CD4-positive, CD25-positive, alpha-beta regulatory T cell (primary cell): Measurements from ENCODE around the gene TPRA1. TPM values are rescaled to one million over a fixed set of nuclear protein-coding genes. Genes with fewer than 3 reads are reported as not detected.

ENCODE experiments used
- ATAC-seq, 2 donors: fragments of 150-1000 bp; cut with Tn5 transposase; one replicate each; pipeline ENCODE4 v1.10.0; 2021; ENCODE audit warnings: low read depth in 2 of 2, moderate number of reproducible peaks in 2 of 2, moderate library complexity in 1 of 2
- DNase-seq, 3 donors: peaks; one replicate each; pipeline versions ENCODE4 v3.0.0 to v3.0.0-alpha.2; 2012 to 2022; ENCODE audit warnings: mixed read lengths in 1 of 3
- H3K27ac ChIP-seq: one replicate; pipeline ENCODE4 v1.7.0; 2013; ENCODE audit warnings: mild to moderate bottlenecking, low read length; ENCODE audit not compliant: insufficient read depth, poor library complexity, severe bottlenecking
- H3K27me3 ChIP-seq: one replicate; pipeline ENCODE4 v1.7.0; 2013; ENCODE audit warnings: low read length; ENCODE audit not compliant: control insufficient read depth, insufficient read depth
- H3K36me3 ChIP-seq: one replicate; pipeline ENCODE4 v1.7.0; 2013; ENCODE audit warnings: mild to moderate bottlenecking, low read length, moderate library complexity; ENCODE audit not compliant: control insufficient read depth, insufficient read depth
- H3K4me1 ChIP-seq: 2 replicates; pipeline ENCODE4 v1.7.0; 2013; ENCODE audit warnings: mild to moderate bottlenecking, low read length; ENCODE audit not compliant: insufficient read depth, control insufficient read depth, poor library complexity, severe bottlenecking
- H3K4me3 ChIP-seq: one replicate; pipeline ENCODE4 v1.7.0; 2013; ENCODE audit warnings: low read depth, mild to moderate bottlenecking, low read length, moderate library complexity
- H3K9me3 ChIP-seq, 2 experiments: 1 replicate in 1 of 2; 2 replicates in 1 of 2; pipeline ENCODE4 v1.7.0; 2013; ENCODE audit warnings: low read length in 2 of 2, mild to moderate bottlenecking in 1 of 2, moderate library complexity in 1 of 2; ENCODE audit not compliant: control insufficient read depth in 2 of 2
- H3K27ac Mint-ChIP-seq, 3 donors: one replicate each; pipeline ENCODE4 v1.8.0; 2020 to 2022; ENCODE audit warnings: mild to moderate bottlenecking in 3 of 3, mixed read lengths in 3 of 3, moderate library complexity in 2 of 3
- H3K27me3 Mint-ChIP-seq: one replicate; pipeline ENCODE4 v1.8.0; 2022; ENCODE audit warnings: mild to moderate bottlenecking, mixed read lengths
- H3K36me3 Mint-ChIP-seq: one replicate; pipeline ENCODE4 v1.8.0; 2020; ENCODE audit warnings: mixed read lengths
- H3K4me1 Mint-ChIP-seq, 4 donors: one replicate each; pipeline ENCODE4 v1.8.0; 2020 to 2022; ENCODE audit warnings: mixed read lengths in 4 of 4, mild to moderate bottlenecking in 1 of 4
- H3K4me3 Mint-ChIP-seq, 4 donors: one replicate each; pipeline ENCODE4 v1.8.0; 2020 to 2022; ENCODE audit warnings: mild to moderate bottlenecking in 4 of 4, mixed read lengths in 4 of 4, moderate library complexity in 3 of 4
- H3K9me3 Mint-ChIP-seq, 7 donors: one replicate each; pipeline ENCODE4 v1.8.0; 2020 to 2022; ENCODE audit warnings: mixed read lengths in 7 of 7, mild to moderate bottlenecking in 3 of 7, moderate library complexity in 2 of 7
- polyA plus RNA-seq, 4 donors: library from polyadenylated mRNA; unstranded; fragments of 300-500 nt; fragmentation: Illumina TruSeq; gene quantifications; one replicate each; pipeline ENCODE4 v1.2.3, GENCODE V29; 2021
- total RNA-seq: library from RNA; stranded (reverse); gene quantifications from one replicate; pipeline ENCODE4 v1.2.3, GENCODE V29; 2022

Gene TPRA1
- total RNA-seq = 15.9 TPM
- 10 to 100 TPM; 14.0 to 27.4 (median 24.5) TPM for polyA plus RNA-seq

DNA sequence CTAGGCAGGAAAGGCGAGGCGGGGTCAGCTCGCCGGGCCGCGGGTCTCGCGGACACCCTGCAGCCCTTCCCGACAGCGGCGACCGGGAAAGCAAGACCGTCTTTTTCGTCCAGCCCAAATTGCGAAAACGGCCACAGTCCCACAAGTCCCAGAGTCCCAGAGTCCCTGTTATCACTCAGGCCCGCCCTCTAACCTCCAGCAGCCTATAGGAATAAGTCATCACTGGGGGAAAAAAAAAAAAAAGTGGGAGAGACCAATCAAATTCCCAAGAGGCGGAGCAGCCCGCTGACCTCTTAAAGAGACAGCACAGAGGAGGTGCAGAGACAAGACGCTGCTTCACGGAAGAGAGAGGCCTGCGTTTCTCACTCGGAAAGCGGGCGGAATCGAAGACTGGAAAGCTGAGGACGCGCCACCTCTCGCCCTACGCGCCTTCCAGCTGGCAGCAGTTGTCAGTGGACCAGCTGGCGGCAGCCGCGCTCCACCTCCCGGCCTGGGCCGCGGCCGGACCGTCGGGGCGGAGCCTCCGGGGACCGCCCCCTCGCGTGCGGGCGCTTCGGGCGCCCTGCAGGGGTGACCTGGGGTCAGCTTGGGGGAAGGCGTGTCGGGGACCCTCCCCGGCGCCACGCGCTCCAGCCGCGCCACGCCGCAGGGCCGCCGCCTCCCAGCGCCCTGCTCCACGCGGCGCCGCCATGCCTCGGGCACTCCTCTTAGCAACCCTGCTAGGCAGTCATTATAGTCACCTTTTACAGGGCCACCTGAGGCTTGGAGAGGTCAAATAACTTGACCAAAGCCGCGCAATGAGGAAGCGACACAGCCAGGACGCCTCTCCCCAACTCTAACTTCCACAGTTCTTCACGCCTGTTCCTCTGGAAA lies at the start of gene TPRA1:
TPRA1 (minus strand) TSS at position 141 of the 873 bp plus-strand sequence. CDS start 10,587 bp downstream, outside the sequence.
- H3K4me1 Mint-ChIP-seq = peaks cover 3 to 41% (median 26%) of the 10 kb centered on the region in 4 donors
- DNase-seq = peak; percentile 70 to 95 (median 87)
- H3K4me3 Mint-ChIP-seq = peak within 1 kb of the TSS; percentile 92 to 99 (median 96)
- Histone ChIP-seq H3K9me3 (no peaks in the 10 kb centered on the region), H3K36me3 (no peaks in the 10 kb centered on the region), H3K27me3 (no peaks in the 10 kb centered on the region), H3K4me1 (peaks cover 23% of the 10 kb centered on the region), H3K27ac (peak within 1 kb of the TSS; percentile 69), H3K4me3 (peak within 1 kb of the TSS; percentile 77)
- H3K36me3 Mint-ChIP-seq = no peaks in the 10 kb centered on the region
- H3K9me3 Mint-ChIP-seq = no peaks in the 10 kb centered on the region
- peak; percentile 84 to 92 for ATAC-seq
- H3K27me3 Mint-ChIP-seq = no peaks in the 10 kb centered on the region
- H3K27ac Mint-ChIP-seq = peak within 1 kb of the TSS; percentile 88 to 99 (median 95)

- Histone ChIP-seq H3K4me1 (no peaks in the 10 kb centered on the region), H3K27me3 (peaks cover 5% of the 10 kb centered on the region), H3K36me3 (no peaks in the 10 kb centered on the region), H3K9me3 (no peaks in the 10 kb centered on the region), H3K27ac (no peak overlapping the region), H3K4me3 (no peak overlapping the region)
- H3K4me3 Mint-ChIP-seq = no peak overlapping the region
- peaks cover 0 to 5% (median under 1%) of the 10 kb centered on the region in 4 donors for H3K4me1 Mint-ChIP-seq
- H3K36me3 Mint-ChIP-seq = peaks cover 5% of the 10 kb centered on the region
- no peaks in the 10 kb centered on the region for H3K27me3 Mint-ChIP-seq
- ATAC-seq (no peak), DNase-seq (no peak)
- H3K27ac Mint-ChIP-seq = peak overlapping the region in 1 of 3 donors; percentile 46
- H3K9me3 Mint-ChIP-seq = peaks cover 0 to 2% (median 0%) of the 10 kb centered on the region in 7 donors
Measured at GRCh38 chr3:127640042-127640355, 49.5 kb upstream of the TPRA1 start.

GRCh38 chr3:127639173-127640041 lies 48.9 kb upstream of the TPRA1 start:
- Histone ChIP-seq H3K4me3 (no peak overlapping the region), H3K27ac (no peak overlapping the region), H3K27me3 (peaks cover 5% of the 10 kb centered on the region), H3K9me3 (no peaks in the 10 kb centered on the region), H3K36me3 (no peaks in the 10 kb centered on the region), H3K4me1 (no peaks in the 10 kb centered on the region)
- Mint-ChIP-seq H3K4me1 (peaks cover 0 to 5% (median under 1%) of the 10 kb centered on the region in 4 donors), H3K27me3 (no peaks in the 10 kb centered on the region), H3K9me3 (peaks cover 0 to 2% (median 0%) of the 10 kb centered on the region in 7 donors), H3K4me3 (no peak overlapping the region), H3K36me3 (peaks cover 5% of the 10 kb centered on the region), H3K27ac (peak overlapping the region in 2 of 3 donors; percentile 26 to 46)
- ATAC-seq (no peak), DNase-seq (no peak)

- Mint-ChIP-seq H3K4me1 (peaks cover 0 to 6% (median under 1%) of the 10 kb centered on the region in 4 donors), H3K4me3 (no peak overlapping the region), H3K27me3 (peaks cover 11% of the 10 kb centered on the region), H3K36me3 (peaks cover 5% of the 10 kb centered on the region), H3K27ac (peak overlapping the region in 1 of 3 donors; percentile 69), H3K9me3 (peaks cover 0 to 2% (median 0%) of the 10 kb centered on the region in 7 donors)
- no peak for DNase-seq
- no peaks in the 10 kb centered on the region for H3K4me1 ChIP-seq
- H3K27me3 ChIP-seq = peaks cover 5% of the 10 kb centered on the region
- no peak overlapping the region for H3K4me3 ChIP-seq
- no peak overlapping the region for H3K27ac ChIP-seq
- ATAC-seq = no peak
- H3K9me3 ChIP-seq = no peaks in the 10 kb centered on the region
- no peaks in the 10 kb centered on the region for H3K36me3 ChIP-seq
Measured at GRCh38 chr3:127637971-127638370, 47.4 kb upstream of the TPRA1 start.

GRCh38 chr3:127637546-127637945 lies 47.0 kb upstream of the TPRA1 start:
- H3K4me3 ChIP-seq = no peak overlapping the region
- no peaks in the 10 kb centered on the region for H3K9me3 ChIP-seq
- peaks cover 9% of the 10 kb centered on the region for H3K27me3 ChIP-seq
- Mint-ChIP-seq H3K27me3 (peaks cover 11% of the 10 kb centered on the region), H3K27ac (peak overlapping the region in 1 of 3 donors; percentile 69), H3K4me1 (peaks cover 0 to 6% (median under 1%) of the 10 kb centered on the region in 4 donors), H3K4me3 (no peak overlapping the region), H3K36me3 (peaks cover 5% of the 10 kb centered on the region), H3K9me3 (peaks cover 0 to 2% (median 0%) of the 10 kb centered on the region in 7 donors)
- ATAC-seq (peak; percentile 57 to 62), DNase-seq (peak in 1 of 3 donors; percentile 82)
- H3K27ac ChIP-seq = no peak overlapping the region
- H3K4me1 ChIP-seq = no peaks in the 10 kb centered on the region
- H3K36me3 ChIP-seq = no peaks in the 10 kb centered on the region

- H3K4me1 ChIP-seq = peaks cover 10% of the 10 kb centered on the region
- peak overlapping the region in 1 of 4 donors; percentile 6 for H3K4me3 Mint-ChIP-seq
- H3K36me3 Mint-ChIP-seq = peaks cover 2% of the 10 kb centered on the region
- H3K36me3 ChIP-seq = no peaks in the 10 kb centered on the region
- no peak overlapping the region for H3K4me3 ChIP-seq
- H3K27me3 ChIP-seq = peaks cover 23% of the 10 kb centered on the region
- peaks cover 0 to 3% (median 0%) of the 10 kb centered on the region in 7 donors for H3K9me3 Mint-ChIP-seq
- no peak overlapping the region for H3K27ac Mint-ChIP-seq
- DNase-seq (no peak), ATAC-seq (no peak)
- H3K9me3 ChIP-seq = no peaks in the 10 kb centered on the region
- H3K27me3 Mint-ChIP-seq = peaks cover 35% of the 10 kb centered on the region
- H3K4me1 Mint-ChIP-seq = peaks cover 0 to 19% (median 15%) of the 10 kb centered on the region in 4 donors
- H3K27ac ChIP-seq = no peak overlapping the region
Measured at GRCh38 chr3:127634653-127635052, 44.1 kb upstream of the TPRA1 start.

DNA sequence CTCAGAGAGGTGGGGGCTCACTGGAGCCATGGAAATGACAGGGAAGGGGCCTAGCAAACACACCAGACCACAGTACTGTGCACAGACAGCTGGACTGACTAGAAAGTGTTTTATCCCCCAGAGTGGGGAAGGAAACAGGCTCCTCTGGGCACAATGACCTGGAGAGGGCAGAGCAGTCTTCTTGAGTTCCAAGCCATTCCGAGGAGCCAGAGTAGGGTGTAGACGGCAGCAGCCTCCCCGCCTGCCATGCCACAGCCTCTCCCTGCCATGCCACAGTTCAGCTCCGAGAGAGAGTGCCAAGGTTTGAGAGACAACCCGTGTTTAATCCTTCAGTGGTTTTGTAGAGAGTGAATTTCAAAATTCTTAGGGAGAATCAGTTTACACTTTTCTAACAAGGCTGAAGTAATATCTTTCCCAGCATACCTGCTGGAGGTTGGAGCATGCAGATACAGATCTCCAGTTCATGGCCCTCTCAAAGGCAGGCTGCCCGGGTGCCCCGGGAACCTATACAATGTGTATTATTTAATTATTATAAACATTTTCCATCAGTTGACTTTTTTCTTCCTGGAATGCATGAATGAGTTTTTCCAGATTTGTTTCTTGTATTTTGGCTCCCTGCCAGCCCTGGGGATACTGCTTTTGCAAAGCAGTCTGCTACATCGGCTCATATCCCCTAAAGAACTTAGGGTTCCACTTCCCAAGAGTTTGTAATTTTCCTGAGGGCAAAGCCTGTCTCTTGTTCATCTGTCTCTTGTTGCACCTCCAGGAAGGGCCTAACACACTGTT lies 41.7 kb upstream of the TPRA1 start:
- ATAC-seq (no peak), DNase-seq (no peak)
- H3K4me1 Mint-ChIP-seq = peaks cover 0 to 26% (median 19%) of the 10 kb centered on the region in 4 donors
- H3K36me3 Mint-ChIP-seq = no peaks in the 10 kb centered on the region
- H3K27ac Mint-ChIP-seq = no peak overlapping the region
- Histone ChIP-seq H3K27ac (no peak overlapping the region), H3K36me3 (no peaks in the 10 kb centered on the region), H3K4me1 (peaks cover 13% of the 10 kb centered on the region), H3K27me3 (peaks cover 29% of the 10 kb centered on the region), H3K9me3 (no peaks in the 10 kb centered on the region), H3K4me3 (no peak overlapping the region)
- peaks cover 0 to 3% (median 1%) of the 10 kb centered on the region in 7 donors for H3K9me3 Mint-ChIP-seq
- peaks cover 53% of the 10 kb centered on the region for H3K27me3 Mint-ChIP-seq
- no peak overlapping the region for H3K4me3 Mint-ChIP-seq
